Uterus (tissue), 4 donors: Measurements from ENCODE around the gene SSH2. TPM values are rescaled to one million over a fixed set of nuclear protein-coding genes. Genes with fewer than 3 reads are reported as not detected.
"Not testable (repeated sequence)": the region's sequence is repeated elsewhere in the genome, so short reads cannot be mapped to it uniquely, and the experiment has no call there.

Experiments used
- DNase-seq, 2 donors: peaks; one replicate each; pipeline ENCODE4 v3.0.0-alpha.2; 2019 to 2020
- H3K27ac ChIP-seq, 2 donors: fragments of 200-600 bp; sonication (generic); 1 replicate in 1 of 2; 2 replicates in 1 of 2; pipeline ENCODE4 v1.5.1; 2016 to 2018
- H3K27me3 ChIP-seq, 2 donors: fragments of 200-600 bp; sonication (generic); one replicate each; pipeline ENCODE4 v1.5.1; 2018 to 2019; ENCODE audit warnings: control low read depth in 1 of 2
- H3K36me3 ChIP-seq, 2 donors: fragments of 200-600 bp; sonication (generic); one replicate each; pipeline ENCODE4 v1.5.1; 2019; ENCODE audit warnings: control low read depth in 1 of 2
- H3K4me1 ChIP-seq, 2 donors: fragments of 200-600 bp; sonication (generic); one replicate each; pipeline ENCODE4 v1.5.1; 2018 to 2019; ENCODE audit warnings: control low read depth in 1 of 2
- H3K4me3 ChIP-seq, 2 donors: fragments of 200-600 bp; sonication (generic); 1 replicate in 1 of 2; 2 replicates in 1 of 2; pipeline ENCODE4 v1.5.1; 2018 to 2019; ENCODE audit warnings: mild to moderate bottlenecking in 1 of 2
- H3K9me3 ChIP-seq, 2 donors: fragments of 200-600 bp; sonication (generic); one replicate each; pipeline ENCODE4 v1.5.1; 2019; ENCODE audit warnings: control low read depth in 1 of 2
- CTCF ChIP-seq, 4 experiments: fragments of 200-600 bp in 2 of 4; fragments of 450-650 bp in 2 of 4; sonication (generic) in 2 of 4; IDR thresholded peaks; one replicate each; pipeline ENCODE4 v1.5.1; 2016 to 2019; ENCODE audit warnings: antibody characterized with exemption in 4 of 4, mild to moderate bottlenecking in 2 of 4, moderate library complexity in 1 of 4
- POLR2A ChIP-seq, 2 donors: fragments of 450-650 bp; IDR thresholded peaks; one replicate each; pipeline ENCODE4 v1.6.1; 2016; ENCODE audit warnings: antibody characterized with exemption in 2 of 2, mild to moderate bottlenecking in 1 of 2, moderate library complexity in 1 of 2
- intact Hi-C: fragments of 100-400 bp; cut with DNase I; formaldehyde crosslinking; loops from one replicate; pipeline ENCODE4 v1.15.1; 2023; ENCODE audit warnings: low total_unique reads
- total RNA-seq, 4 donors: library from RNA; depleted of rRNA in 3 of 4; stranded (reverse); fragments of >200 nt in 3 of 4; gene quantifications; one replicate each; pipeline versions ENCODE4 v1.1.0 to v1.2.4, GENCODE V29; 2014 to 2023
- donor health status: DM: yes; HTN: yes; CAD: no.

The SSH2 gene
- total RNA-seq, 4 donors from 2014 or later, result 6.9 to 36.9 (median 11.5) TPM

- H3K4me1 ChIP-seq, result no peaks in the 10 kb centered on the region
- DNase-seq, result no peak
- no peak overlapping the region for H3K27ac ChIP-seq
- no peaks in the 10 kb centered on the region for H3K36me3 ChIP-seq
- H3K9me3 ChIP-seq, result no peaks in the 10 kb centered on the region
- H3K27me3 ChIP-seq, result no peaks in the 10 kb centered on the region
- H3K4me3 ChIP-seq, result no peak overlapping the region
- TF ChIP-seq POLR2A (IDR thresholded peaks at IDR 0.05) (no peak), CTCF (IDR thresholded peaks at IDR 0.05) (no peak)
- intact Hi-C loops, result no loop called here
These were observed 24.7 kb downstream of the SSH2 start for GRCh38 chr17:29905086-29905878.

GRCh38 chr17:29903471-29903870 is 26.6 kb downstream of the SSH2 start:
- Histone ChIP-seq H3K27ac (no peak overlapping the region), H3K27me3 (no peaks in the 10 kb centered on the region), H3K4me3 (no peak overlapping the region), H3K36me3 (no peaks in the 10 kb centered on the region), H3K4me1 (no peaks in the 10 kb centered on the region), H3K9me3 (no peaks in the 10 kb centered on the region)
- DNase-seq, result no peak
- TF ChIP-seq POLR2A (IDR thresholded peaks at IDR 0.05) (no peak), CTCF (IDR thresholded peaks at IDR 0.05) (no peak)
- intact Hi-C loops, result no loop called here

- H3K36me3 ChIP-seq, H3K27me3 ChIP-seq, DNase-seq, intact Hi-C loops, H3K27ac ChIP-seq, H3K4me1 ChIP-seq, H3K4me3 ChIP-seq, H3K9me3 ChIP-seq: not testable (repeated sequence)
These were observed 32.9 kb downstream of the SSH2 start for GRCh38 chr17:29897136-29897535.

- no peak for DNase-seq
- H3K27me3 ChIP-seq, result no peaks in the 10 kb centered on the region
- TF ChIP-seq POLR2A (IDR thresholded peaks at IDR 0.05) (no peak), CTCF (IDR thresholded peaks at IDR 0.05) (no peak)
- intact Hi-C loops, result no loop called here
- H3K4me1 ChIP-seq, result no peaks in the 10 kb centered on the region
- H3K36me3 ChIP-seq, result no peaks in the 10 kb centered on the region
- H3K9me3 ChIP-seq, result no peaks in the 10 kb centered on the region
- H3K27ac ChIP-seq, result no peak overlapping the region
- H3K4me3 ChIP-seq, result no peak overlapping the region
These were observed 37.8 kb downstream of the SSH2 start for GRCh38 chr17:29892201-29892600.

- no peaks in the 10 kb centered on the region for H3K9me3 ChIP-seq
- intact Hi-C loops, result no loop called here
- no peaks in the 10 kb centered on the region for H3K36me3 ChIP-seq
- H3K27ac ChIP-seq, result no peak overlapping the region
- DNase-seq, result no peak
- no peaks in the 10 kb centered on the region for H3K4me1 ChIP-seq
- H3K4me3 ChIP-seq, result no peak overlapping the region
- no peaks in the 10 kb centered on the region for H3K27me3 ChIP-seq
- TF ChIP-seq CTCF (IDR thresholded peaks at IDR 0.05), result no peak
- no peak for TF ChIP-seq POLR2A (IDR thresholded peaks at IDR 0.05)
These were observed 38.9 kb downstream of the SSH2 start for GRCh38 chr17:29891131-29891530.
